SU-DHL-6 (cell line): Measurements from ENCODE around the gene PLA2G7.

Experiments used
- CTCF ChIP-seq: fragments of 200-600 bp; sonication (generic); IDR thresholded peaks from one replicate; pipeline ENCODE4 v1.5.1; 2017; ENCODE audit warnings: antibody characterized with exemption, mild to moderate bottlenecking, low read length, moderate library complexity; ENCODE audit not compliant: insufficient read depth, poor library complexity, severe bottlenecking
- EZH2phosphoT487 ChIP-seq: fragments of 200-600 bp; sonication (generic), shearing (Covaris generic); conservative IDR thresholded peaks from 2 replicates; pipeline ENCODE4 v1.6.1; 2018; ENCODE audit warnings: mild to moderate bottlenecking, antibody characterized with exemption, low read length, moderate library complexity, mixed read lengths

DNA sequence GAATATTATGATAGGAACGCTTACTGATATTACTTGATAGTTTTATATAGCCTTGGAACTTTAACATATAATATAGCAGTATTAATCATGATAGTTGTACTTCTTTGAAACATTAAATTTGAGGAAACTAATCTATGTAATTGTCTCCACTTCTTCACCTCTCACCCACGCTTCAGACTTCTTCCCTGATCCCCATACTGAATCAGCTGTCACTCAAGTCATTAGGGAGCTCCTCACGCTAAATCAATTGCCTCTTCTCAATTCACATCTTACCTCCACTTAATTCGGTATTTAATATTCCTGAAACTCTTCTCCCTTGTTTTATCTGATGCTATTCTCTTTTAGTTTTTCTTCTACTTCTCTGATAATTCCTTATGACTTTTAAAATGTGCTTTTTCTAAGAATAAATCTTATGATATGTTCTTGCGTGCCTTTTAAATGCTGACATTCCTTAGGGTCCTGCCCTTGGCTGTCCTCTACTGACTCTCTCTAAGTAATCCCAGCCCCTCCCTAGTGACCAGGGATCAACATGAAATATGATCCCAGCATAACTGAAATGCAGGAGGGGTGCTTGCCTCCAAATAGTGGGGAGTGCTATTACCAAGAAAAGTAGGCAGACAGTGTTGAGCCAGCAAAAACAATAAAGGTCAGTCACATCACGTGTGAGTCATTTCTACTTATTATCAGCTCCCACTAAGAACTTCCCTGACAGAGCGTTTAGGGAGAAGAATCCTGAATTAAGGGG is 21.5 kb upstream of the PLA2G7 start:
- TF ChIP-seq CTCF (no peak), EZH2phosphoT487 (no peak)
